Fibroblast of mammary gland (primary cell): ENCODE data around the gene CAV2.

Source experiments
- DNase-seq: peaks from one replicate; pipeline ENCODE4 v3.0.0-alpha.2; 2010; ENCODE audit warnings: low read depth
- H3K4me3 ChIP-seq: 2 replicates; pipeline ENCODE4 v1.5.1; 2011; ENCODE audit warnings: low read depth, mild to moderate bottlenecking, low read length, moderate library complexity; ENCODE audit not compliant: control insufficient read depth
- CTCF ChIP-seq: conservative IDR thresholded peaks from 2 replicates; pipeline ENCODE4 v1.5.1; 2011; ENCODE audit warnings: low read depth, low read length, inconsistent platforms; ENCODE audit not compliant: control insufficient read depth, insufficient read depth

The CAV2 gene

DNA sequence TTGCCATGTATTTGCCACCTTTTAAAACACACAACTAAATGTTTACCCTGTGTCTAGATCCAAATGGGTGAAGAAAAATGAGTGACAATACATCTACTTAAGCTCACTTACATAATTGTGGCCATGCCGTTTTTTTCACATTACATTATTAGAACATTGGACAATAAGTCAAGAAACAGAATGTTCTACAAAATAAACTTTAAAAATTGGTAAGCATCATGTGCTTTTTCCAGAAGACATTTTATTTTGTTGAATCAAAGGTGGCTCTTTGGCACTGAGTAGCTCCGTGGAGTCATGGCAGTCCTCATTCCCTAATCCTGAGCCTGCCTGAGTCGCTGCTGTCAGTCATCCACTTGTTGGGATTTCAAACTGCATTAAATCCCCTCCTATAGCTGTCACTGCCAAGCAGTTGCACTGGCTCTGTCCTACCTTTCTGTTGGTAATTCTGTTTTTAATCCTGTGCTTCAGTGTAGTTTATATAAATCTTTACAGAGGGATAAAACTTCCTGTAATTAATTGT, 57.6 kb downstream of the CAV2 start:
- no peak for DNase-seq
- H3K4me3 ChIP-seq, result no peak overlapping the region
- no peak for TF ChIP-seq CTCF

GRCh38 chr7:116557901-116558300, 58.4 kb downstream of the CAV2 start:
- TF ChIP-seq CTCF, result no peak
- H3K4me3 ChIP-seq, result no peak overlapping the region
- DNase-seq, result no peak
